ENCODE results near the gene CXCR3. TPM values are rescaled to one million over a fixed set of nuclear protein-coding genes. Genes with fewer than 3 reads are reported as not detected.
A peak's percentile ranks its signal among the peaks of the same experiment; 100 is the strongest.
"Not testable (repeated sequence)": the region's sequence is repeated elsewhere in the genome, so short reads cannot be mapped to it uniquely, and the experiment has no call there.

The CXCR3 gene
- under 1 TPM in 1 of 3 donors, not detected in 2; 0.18 TPM for polyA plus RNA-seq (ENCODE audit: insufficient read length in 3 of 3)
- long read RNA-seq, donor 1, partial matches to known transcripts = 0 of 1 reads
- long read RNA-seq, donor 1, other reads (novel, unspliced or antisense) = 0 of 1 reads
- long read RNA-seq, donor 2 = 0 reads
- long read RNA-seq, donor 3 = 0 reads
- long read RNA-seq, donor 4 = 0 reads
- long read RNA-seq, donor 5 = 0 reads
- long read RNA-seq, donor 6 = 0 reads
- long read RNA-seq, donor 7, partial matches to known transcripts = 0 of 1 reads
- long read RNA-seq, donor 7, other reads (novel, unspliced or antisense) = 0 of 1 reads
- long read RNA-seq, donor 8 = 0 reads
- long read RNA-seq, donor 9 = 0 reads
- long read RNA-seq, donor 10 = 0 reads
- long read RNA-seq, donor 11 = 0 reads
- long read RNA-seq, donor 12 = 0 reads
- long read RNA-seq, donor 13 = 0 reads
- long read RNA-seq, donor 14 = 0 reads
- long read RNA-seq, donor 15 = 0 reads
- long read RNA-seq, donor 16 = 0 reads

GRCh38 chrX:71618303-71618721 is at the start of gene CXCR3:
Gene CXCR3 (minus strand): TSS chrX:71618511. CDS start chrX:71618449, 62 bp downstream.
- DNase-seq (ENCODE audit: extremely low read depth in 1 of 11, low read depth in 9 of 11, low spot score in 4 of 11) = no peak

- no peak for DNase-seq (ENCODE audit: extremely low read depth in 1 of 11, low read depth in 9 of 11, low spot score in 4 of 11)
Observed at GRCh38 chrX:71667328-71668247, 49.3 kb upstream of the CXCR3 start, which contains the start of gene LOC101059915. Gene LOC101059915 (plus strand): TSS chrX:71667546.

- DNase-seq (ENCODE audit: extremely low read depth in 1 of 11, low read depth in 9 of 11, low spot score in 4 of 11) = no peak
Observed at GRCh38 chrX:71666240-71667223, 48.2 kb upstream of the CXCR3 start.

GRCh38 chrX:71665747-71666146 is 47.4 kb upstream of the CXCR3 start:
- no peak for DNase-seq (ENCODE audit: extremely low read depth in 1 of 11, low read depth in 9 of 11, low spot score in 4 of 11)

GRCh38 chrX:71664889-71665491 is 46.7 kb upstream of the CXCR3 start:
- DNase-seq (ENCODE audit: extremely low read depth in 1 of 11, low read depth in 9 of 11, low spot score in 4 of 11) = no peak

- DNase-seq (ENCODE audit: extremely low read depth in 1 of 11, low read depth in 9 of 11, low spot score in 4 of 11) = not testable (repeated sequence)
Observed at GRCh38 chrX:71664202-71664601, 45.9 kb upstream of the CXCR3 start.

- not testable (repeated sequence) for DNase-seq (ENCODE audit: extremely low read depth in 1 of 11, low read depth in 9 of 11, low spot score in 4 of 11)
Observed at GRCh38 chrX:71663238-71663637, 44.9 kb upstream of the CXCR3 start.

- DNase-seq (ENCODE audit: extremely low read depth in 1 of 11, low read depth in 9 of 11, low spot score in 4 of 11) = not testable (repeated sequence)
Observed at GRCh38 chrX:71662654-71663053, 44.3 kb upstream of the CXCR3 start.

GRCh38 chrX:71661919-71662318 is 43.6 kb upstream of the CXCR3 start:
- DNase-seq (ENCODE audit: extremely low read depth in 1 of 11, low read depth in 9 of 11, low spot score in 4 of 11) = no peak

GRCh38 chrX:71660562-71661416 is 42.5 kb upstream of the CXCR3 start:
- no peak for DNase-seq (ENCODE audit: extremely low read depth in 1 of 11, low read depth in 9 of 11, low spot score in 4 of 11)

- DNase-seq (ENCODE audit: extremely low read depth in 1 of 11, low read depth in 9 of 11, low spot score in 4 of 11) = no peak
Observed at GRCh38 chrX:71659959-71660358, 41.6 kb upstream of the CXCR3 start.

GRCh38 chrX:71659342-71659741 is 41.0 kb upstream of the CXCR3 start:
- DNase-seq (ENCODE audit: extremely low read depth in 1 of 11, low read depth in 9 of 11, low spot score in 4 of 11) = no peak

- DNase-seq (ENCODE audit: extremely low read depth in 1 of 11, low read depth in 9 of 11, low spot score in 4 of 11) = no peak
Observed at GRCh38 chrX:71657267-71657666, 39.0 kb upstream of the CXCR3 start.

- DNase-seq (ENCODE audit: extremely low read depth in 1 of 11, low read depth in 9 of 11, low spot score in 4 of 11) = no peak
Observed at GRCh38 chrX:71653344-71653743, 35.0 kb upstream of the CXCR3 start.

GRCh38 chrX:71652405-71652804 is 34.1 kb upstream of the CXCR3 start:
- peak in 7 of 11 donors; percentile 19 to 36 (median 23) for DNase-seq (ENCODE audit: extremely low read depth in 1 of 11, low read depth in 9 of 11, low spot score in 4 of 11)

- no peak for DNase-seq (ENCODE audit: extremely low read depth in 1 of 11, low read depth in 9 of 11, low spot score in 4 of 11)
Observed at GRCh38 chrX:71650333-71650969, 32.1 kb upstream of the CXCR3 start.

- not testable (repeated sequence) for DNase-seq (ENCODE audit: extremely low read depth in 1 of 11, low read depth in 9 of 11, low spot score in 4 of 11)
Observed at GRCh38 chrX:71644406-71644805, 26.1 kb upstream of the CXCR3 start.
